KMS-11 (cell line): ENCODE measurements around the gene AKR7A3.
A peak's percentile ranks its signal among the peaks of the same experiment; 100 is the strongest.

Experiments
- H2AFZ ChIP-seq: fragments of 200-600 bp; sonication (generic); 2 replicates; pipeline ENCODE4 v1.6.1; 2016; ENCODE audit warnings: antibody characterized with exemption, mixed run types, low read depth
- H3K27ac ChIP-seq: fragments of 200-600 bp; sonication (generic); 2 replicates; pipeline ENCODE4 v1.6.1; 2016; ENCODE audit warnings: mild to moderate bottlenecking, mixed run types
- H3K27me3 ChIP-seq: fragments of 200-600 bp; sonication (generic); 2 replicates; pipeline ENCODE4 v1.6.1; 2017; ENCODE audit warnings: mild to moderate bottlenecking, low read depth, mixed run types, moderate library complexity; ENCODE audit not compliant: insufficient read depth
- H3K36me3 ChIP-seq: fragments of 200-600 bp; sonication (generic); 2 replicates; pipeline ENCODE4 v1.6.1; 2017; ENCODE audit warnings: mild to moderate bottlenecking, mixed run types; ENCODE audit not compliant: insufficient read depth
- H3K4me1 ChIP-seq: fragments of 200-600 bp; sonication (generic); 2 replicates; pipeline ENCODE4 v1.6.1; 2016; ENCODE audit warnings: mild to moderate bottlenecking, low read depth, mixed run types; ENCODE audit not compliant: poor library complexity, severe bottlenecking
- H3K4me2 ChIP-seq: fragments of 200-600 bp; sonication (generic); 2 replicates; pipeline ENCODE4 v1.7.0; 2016; ENCODE audit warnings: mild to moderate bottlenecking, mixed run types
- H3K4me3 ChIP-seq: fragments of 200-600 bp; sonication (generic); IDR thresholded peaks from 2 replicates; pipeline ENCODE4 v1.6.1; 2017; ENCODE audit warnings: low read depth, low read length, mixed read lengths; ENCODE audit not compliant: insufficient read depth
- H3K79me2 ChIP-seq: fragments of 200-600 bp; sonication (generic); 2 replicates; pipeline ENCODE4 v1.6.1; 2016; ENCODE audit warnings: low read depth, mixed run types; ENCODE audit not compliant: insufficient read depth
- H3K9ac ChIP-seq: fragments of 200-600 bp; sonication (generic); 2 replicates; pipeline ENCODE4 v1.6.1; 2016; ENCODE audit warnings: mild to moderate bottlenecking, mixed run types
- H4K20me1 ChIP-seq: fragments of 200-600 bp; sonication (generic); 2 replicates; pipeline ENCODE4 v1.6.1; 2016; ENCODE audit warnings: mild to moderate bottlenecking, mixed run types; ENCODE audit not compliant: insufficient read depth
- CTCF ChIP-seq: fragments of 200-600 bp; sonication (generic); conservative IDR thresholded peaks from 2 replicates; pipeline ENCODE4 v1.6.1; 2017; ENCODE audit warnings: low read depth, mild to moderate bottlenecking, antibody characterized with exemption, low read length, moderate library complexity, mixed read lengths

The AKR7A3 gene

GRCh38 chr1:19255288-19255687 lies 33.3 kb downstream of the AKR7A3 start:
- H2AFZ ChIP-seq = no peak overlapping the region
- no peaks in the 10 kb centered on the region for H3K36me3 ChIP-seq
- H3K79me2 ChIP-seq = peaks cover 58% of the 10 kb centered on the region
- H3K27ac ChIP-seq = no peak overlapping the region
- no peak for TF ChIP-seq CTCF
- no peak overlapping the region for H3K4me3 ChIP-seq
- peaks cover 14% of the 10 kb centered on the region for H3K4me1 ChIP-seq
- H3K9ac ChIP-seq = no peak overlapping the region
- no peak overlapping the region for H3K4me2 ChIP-seq
- H3K27me3 ChIP-seq = no peaks in the 10 kb centered on the region
- peaks cover 2% of the 10 kb centered on the region; the same call in 1 of the 2 replicates for H4K20me1 ChIP-seq

GRCh38 chr1:19254416-19254815 lies 34.2 kb downstream of the AKR7A3 start:
- H3K27ac ChIP-seq = no peak overlapping the region
- H3K9ac ChIP-seq = no peak overlapping the region
- no peak overlapping the region for H3K4me2 ChIP-seq
- H3K4me3 ChIP-seq = no peak overlapping the region
- H2AFZ ChIP-seq = no peak overlapping the region
- peaks cover 2% of the 10 kb centered on the region; the same call in 1 of the 2 replicates for H4K20me1 ChIP-seq
- no peaks in the 10 kb centered on the region for H3K36me3 ChIP-seq
- H3K4me1 ChIP-seq = peaks cover 23% of the 10 kb centered on the region
- no peaks in the 10 kb centered on the region for H3K27me3 ChIP-seq
- no peak for TF ChIP-seq CTCF
- peaks cover 67% of the 10 kb centered on the region for H3K79me2 ChIP-seq

GRCh38 chr1:19251305-19252196 lies 37.0 kb downstream of the AKR7A3 start, which contains the start of the genes EMC1 and MRTO4:
Gene EMC1, minus strand, starts transcription at chr1:19251524. Its CDS starts 15 bp downstream, at chr1:19251509.
Gene MRTO4, plus strand, starts transcription at chr1:19251805. Its CDS starts 31 bp downstream, at chr1:19251836.
- H3K27ac ChIP-seq = peak within 1 kb of the TSS; percentile 89
- peaks cover 26% of the 10 kb centered on the region for H3K4me1 ChIP-seq
- peaks cover 94% of the 10 kb centered on the region for H3K79me2 ChIP-seq
- no peaks in the 10 kb centered on the region for H3K27me3 ChIP-seq
- peak within 1 kb of the TSS; percentile 70 for H2AFZ ChIP-seq
- no peaks in the 10 kb centered on the region for H3K36me3 ChIP-seq
- TF ChIP-seq CTCF = no peak
- H3K4me3 ChIP-seq = peak within 1 kb of the TSS; percentile 67
- peak within 1 kb of the TSS; percentile 97 for H3K4me2 ChIP-seq
- H4K20me1 ChIP-seq = peaks cover 2% of the 10 kb centered on the region; the same call in 1 of the 2 replicates
- peak within 1 kb of the TSS; percentile 95 for H3K9ac ChIP-seq

GRCh38 chr1:19250629-19251304 lies 37.8 kb downstream of the AKR7A3 start:
- Histone ChIP-seq H3K4me3 (no peak overlapping the region), H3K36me3 (no peaks in the 10 kb centered on the region), H3K4me2 (peak overlapping the region; percentile 97), H3K27me3 (no peaks in the 10 kb centered on the region), H3K4me1 (peaks cover 26% of the 10 kb centered on the region), H3K9ac (peak overlapping the region; percentile 95), H2AFZ (peak overlapping the region; percentile 70), H3K79me2 (peaks cover 97% of the 10 kb centered on the region), H3K27ac (peak overlapping the region; percentile 89), H4K20me1 (peaks cover 2% of the 10 kb centered on the region; the same call in 1 of the 2 replicates)
- no peak for TF ChIP-seq CTCF
